ENCODE measurements around the gene ZNF284.

DNA sequence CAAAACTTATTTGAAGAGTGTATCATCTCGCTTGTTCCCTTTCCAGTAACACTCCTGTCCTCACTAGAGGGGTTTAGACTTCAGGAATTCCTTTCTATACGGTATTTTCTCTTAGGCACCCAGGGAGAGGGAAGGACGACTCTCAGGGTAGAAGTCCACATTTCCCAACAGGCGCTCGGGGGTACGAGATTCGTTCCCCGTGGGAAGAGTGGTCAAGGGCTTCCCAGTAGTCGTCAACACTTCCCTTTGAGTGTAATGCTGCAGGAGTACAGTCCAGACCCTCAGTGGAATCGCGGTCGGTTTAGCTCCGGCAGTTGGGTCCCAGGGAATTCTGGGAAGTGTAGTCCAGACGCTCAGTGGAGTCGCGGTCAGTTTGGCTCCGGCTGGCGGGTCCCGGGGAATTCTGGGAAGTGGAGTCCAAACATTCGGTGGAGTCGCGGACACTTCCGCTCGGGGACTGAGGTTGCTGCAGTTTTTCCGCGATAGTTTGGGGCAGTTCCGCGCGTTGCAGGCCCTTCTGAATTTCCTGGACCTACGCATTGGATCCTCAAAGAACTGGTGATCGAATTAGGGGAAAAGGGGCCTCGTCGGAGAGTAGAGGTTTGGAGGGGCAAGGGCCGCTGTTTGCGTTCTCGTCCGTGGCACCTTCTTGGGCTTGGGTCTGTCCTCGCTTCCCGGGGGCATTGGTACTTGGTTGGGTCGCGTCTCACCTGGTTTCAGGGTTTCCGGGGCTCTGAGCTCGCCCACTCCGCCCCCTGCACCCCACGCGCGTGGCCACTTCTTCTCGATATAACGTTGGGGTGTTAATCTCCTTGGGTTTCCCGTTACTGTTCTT lies 22.2 kb downstream of the ZNF284 start, which contains the start of gene ZNF224:
- TF ChIP-seq, protein P1, sequence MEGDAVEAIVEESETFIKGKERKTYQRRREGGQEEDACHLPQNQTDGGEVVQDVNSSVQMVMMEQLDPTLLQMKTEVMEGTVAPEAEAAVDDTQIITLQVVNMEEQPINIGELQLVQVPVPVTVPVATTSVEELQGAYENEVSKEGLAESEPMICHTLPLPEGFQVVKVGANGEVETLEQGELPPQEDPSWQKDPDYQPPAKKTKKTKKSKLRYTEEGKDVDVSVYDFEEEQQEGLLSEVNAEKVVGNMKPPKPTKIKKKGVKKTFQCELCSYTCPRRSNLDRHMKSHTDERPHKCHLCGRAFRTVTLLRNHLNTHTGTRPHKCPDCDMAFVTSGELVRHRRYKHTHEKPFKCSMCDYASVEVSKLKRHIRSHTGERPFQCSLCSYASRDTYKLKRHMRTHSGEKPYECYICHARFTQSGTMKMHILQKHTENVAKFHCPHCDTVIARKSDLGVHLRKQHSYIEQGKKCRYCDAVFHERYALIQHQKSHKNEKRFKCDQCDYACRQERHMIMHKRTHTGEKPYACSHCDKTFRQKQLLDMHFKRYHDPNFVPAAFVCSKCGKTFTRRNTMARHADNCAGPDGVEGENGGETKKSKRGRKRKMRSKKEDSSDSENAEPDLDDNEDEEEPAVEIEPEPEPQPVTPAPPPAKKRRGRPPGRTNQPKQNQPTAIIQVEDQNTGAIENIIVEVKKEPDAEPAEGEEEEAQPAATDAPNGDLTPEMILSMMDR (IDR thresholded peaks at IDR 0.05) = no peak
- TF ChIP-seq EP300 (IDR thresholded peaks at IDR 0.05; ENCODE audit: low read depth) = no peak

Data from transverse colon (tissue), 3 donors.